Peyer's patch (tissue), 4 donors: ENCODE results near the gene CHST11.

ENCODE experiments used
- POLR2A ChIP-seq, 2 donors: fragments of 450-650 bp; IDR thresholded peaks; one replicate each; pipeline ENCODE4 v1.5.1; 2017; ENCODE audit warnings: antibody characterized with exemption in 2 of 2, mild to moderate bottlenecking in 2 of 2, moderate library complexity in 2 of 2
- TF ChIP-seq, protein P1 (sequence below), 6 experiments: fragments of 450-650 bp in 4 of 6; fragments of 200-600 bp in 2 of 6; sonication (generic) in 1 of 6; IDR thresholded peaks; one replicate each; pipeline ENCODE4 v1.5.1; 2017 to 2019; ENCODE audit warnings: antibody characterized with exemption in 6 of 6, mild to moderate bottlenecking in 3 of 6, moderate library complexity in 1 of 6

GRCh38 chr12:104737791-104738301 is 281.1 kb downstream of the CHST11 start:
- TF ChIP-seq, protein P1, sequence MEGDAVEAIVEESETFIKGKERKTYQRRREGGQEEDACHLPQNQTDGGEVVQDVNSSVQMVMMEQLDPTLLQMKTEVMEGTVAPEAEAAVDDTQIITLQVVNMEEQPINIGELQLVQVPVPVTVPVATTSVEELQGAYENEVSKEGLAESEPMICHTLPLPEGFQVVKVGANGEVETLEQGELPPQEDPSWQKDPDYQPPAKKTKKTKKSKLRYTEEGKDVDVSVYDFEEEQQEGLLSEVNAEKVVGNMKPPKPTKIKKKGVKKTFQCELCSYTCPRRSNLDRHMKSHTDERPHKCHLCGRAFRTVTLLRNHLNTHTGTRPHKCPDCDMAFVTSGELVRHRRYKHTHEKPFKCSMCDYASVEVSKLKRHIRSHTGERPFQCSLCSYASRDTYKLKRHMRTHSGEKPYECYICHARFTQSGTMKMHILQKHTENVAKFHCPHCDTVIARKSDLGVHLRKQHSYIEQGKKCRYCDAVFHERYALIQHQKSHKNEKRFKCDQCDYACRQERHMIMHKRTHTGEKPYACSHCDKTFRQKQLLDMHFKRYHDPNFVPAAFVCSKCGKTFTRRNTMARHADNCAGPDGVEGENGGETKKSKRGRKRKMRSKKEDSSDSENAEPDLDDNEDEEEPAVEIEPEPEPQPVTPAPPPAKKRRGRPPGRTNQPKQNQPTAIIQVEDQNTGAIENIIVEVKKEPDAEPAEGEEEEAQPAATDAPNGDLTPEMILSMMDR (IDR thresholded peaks at IDR 0.05): no peak
- no peak for TF ChIP-seq POLR2A (IDR thresholded peaks at IDR 0.05)
